GM12874 (cell line): ENCODE results near the gene BLM.

Experiments used
- CTCF ChIP-seq: IDR thresholded peaks from 2 replicates; pipeline ENCODE4 v1.5.1; 2011; ENCODE audit warnings: low read depth, mild to moderate bottlenecking, control low read depth, low read length, moderate library complexity; ENCODE audit not compliant: insufficient read depth

Gene BLM

GRCh38 chr15:90789462-90789861, 72.3 kb downstream of the BLM start:
- no peak for TF ChIP-seq CTCF

DNA sequence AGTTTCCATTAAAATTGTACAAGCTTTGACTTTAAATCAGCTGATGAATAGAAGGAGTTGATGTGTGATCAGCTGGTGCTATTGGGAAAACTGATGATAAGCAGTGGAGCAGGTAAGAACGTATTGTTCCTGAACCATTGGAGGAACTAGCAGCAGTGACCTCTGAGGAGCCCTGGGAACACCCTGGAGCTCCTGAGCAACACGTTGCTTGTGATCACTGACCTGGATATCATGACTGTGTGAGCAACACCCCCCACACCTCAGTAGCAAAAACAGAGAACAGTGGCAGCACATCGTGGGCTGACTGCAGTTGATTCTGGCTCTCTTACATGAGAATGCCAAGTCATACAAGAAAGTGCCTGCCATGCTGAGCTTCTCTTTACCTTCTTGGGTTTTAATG, 72.9 kb downstream of the BLM start:
- no peak for TF ChIP-seq CTCF

DNA sequence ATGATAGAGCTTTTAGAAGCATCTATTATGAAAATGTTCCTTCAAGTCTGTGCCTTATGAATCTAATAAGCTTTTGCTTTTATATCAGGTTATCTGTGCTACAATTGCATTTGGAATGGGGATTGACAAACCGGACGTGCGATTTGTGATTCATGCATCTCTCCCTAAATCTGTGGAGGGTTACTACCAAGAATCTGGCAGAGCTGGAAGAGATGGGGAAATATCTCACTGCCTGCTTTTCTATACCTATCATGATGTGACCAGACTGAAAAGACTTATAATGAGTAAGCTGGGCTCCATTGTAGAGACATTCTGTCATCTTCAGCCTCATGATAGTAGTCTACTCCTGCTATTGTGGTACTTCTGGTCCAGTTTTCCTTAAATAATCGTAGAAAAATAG, 73.4 kb downstream of the BLM start:
- no peak for TF ChIP-seq CTCF

- no peak for TF ChIP-seq CTCF
Measured at GRCh38 chr15:90794538-90794937, 77.4 kb downstream of the BLM start.

DNA sequence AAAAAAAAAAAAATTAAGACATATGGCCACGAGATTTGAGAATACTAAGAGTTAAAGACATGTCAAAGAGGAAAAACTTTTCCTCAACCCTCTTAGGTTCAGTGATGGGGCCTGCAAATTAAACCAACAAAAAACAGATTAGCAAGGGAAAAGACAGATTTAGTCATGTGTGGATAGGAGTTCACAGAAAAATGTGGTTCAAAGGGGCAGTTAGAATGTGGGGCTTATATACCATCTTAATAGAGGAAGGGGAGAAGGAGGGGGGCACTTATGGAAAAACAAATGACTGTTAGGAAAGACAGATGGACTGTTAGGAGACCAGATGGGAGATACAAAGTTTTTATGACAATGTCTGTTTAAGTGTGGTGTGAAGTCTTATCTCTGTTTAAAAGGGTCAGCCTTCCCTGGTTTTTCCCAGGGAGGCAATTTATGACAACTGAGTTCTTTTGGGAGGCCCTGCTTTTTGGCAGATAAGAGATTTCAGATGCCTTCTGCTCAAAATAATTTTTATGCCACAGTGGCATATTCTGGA, 82.6 kb downstream of the BLM start:
- no peak for TF ChIP-seq CTCF

DNA sequence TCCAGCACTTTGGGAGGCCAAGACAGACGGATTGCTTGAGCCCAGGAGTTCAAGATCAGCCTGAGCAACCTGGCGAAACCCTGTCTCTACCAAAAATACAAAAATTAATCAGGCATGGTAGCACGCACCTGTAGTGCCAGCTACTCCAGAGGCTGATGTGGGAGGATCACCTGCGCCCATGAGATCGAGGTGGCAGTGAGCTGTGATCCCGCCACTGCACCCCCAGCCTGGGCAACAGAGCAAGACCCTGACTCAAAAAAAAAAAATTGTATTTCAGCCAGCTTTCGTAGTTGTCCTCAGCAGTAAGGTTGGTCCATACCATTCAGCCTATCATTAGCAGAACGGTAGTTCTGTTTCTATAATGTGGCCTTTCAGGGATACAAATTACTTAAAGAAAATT, 84.7 kb downstream of the BLM start:
- no peak for TF ChIP-seq CTCF

GRCh38 chr15:90807074-90807785, 90.1 kb downstream of the BLM start:
- no peak for TF ChIP-seq CTCF
